GM19238 (cell line): ENCODE measurements around the gene NRL.

Experiments
- DNase-seq: peaks from one replicate; pipeline ENCODE4 v3.0.0; 2011; ENCODE audit warnings: low spot score; ENCODE audit not compliant: insufficient read length

NRL gene

GRCh38 chr14:24144451-24144850 is 29.7 kb upstream of the NRL start:
- no peak for DNase-seq

GRCh38 chr14:24143511-24143910 is 28.8 kb upstream of the NRL start:
- no peak for DNase-seq

GRCh38 chr14:24141097-24141880 is 26.5 kb upstream of the NRL start, which contains the start of gene EMC9:
TSS of gene EMC9 (minus strand) at chr14:24141591. CDS start at chr14:24141304, 287 bp downstream.
- peak; percentile 96 for DNase-seq

- DNase-seq, result no peak
These were observed 24.7 kb upstream of the NRL start for GRCh38 chr14:24139272-24139934.

GRCh38 chr14:24138396-24139271 is 23.9 kb upstream of the NRL start:
- no peak for DNase-seq

- no peak for DNase-seq
These were observed 23.0 kb upstream of the NRL start for GRCh38 chr14:24137529-24138395.

- no peak for DNase-seq
These were observed 22.2 kb upstream of the NRL start for GRCh38 chr14:24136684-24137528.

- peak; percentile 91 for DNase-seq
These were observed 21.3 kb upstream of the NRL start, which contains the start of gene PSME1 for GRCh38 chr14:24135834-24136683. TSS of gene PSME1 (plus strand) at chr14:24136194. CDS start at chr14:24136263, 69 bp downstream.

GRCh38 chr14:24135584-24135833 is 20.8 kb upstream of the NRL start:
- DNase-seq, result no peak

- DNase-seq, result no peak
These were observed 19.0 kb upstream of the NRL start for GRCh38 chr14:24133735-24134134.

GRCh38 chr14:24132976-24133375 is 18.2 kb upstream of the NRL start:
- DNase-seq, result no peak

GRCh38 chr14:24132061-24132685 is 17.4 kb upstream of the NRL start:
- no peak for DNase-seq

- no peak for DNase-seq
These were observed 16.8 kb upstream of the NRL start for GRCh38 chr14:24131549-24131966.

GRCh38 chr14:24130717-24131548 is 16.2 kb upstream of the NRL start:
- DNase-seq, result no peak

GRCh38 chr14:24130380-24130716 is 15.6 kb upstream of the NRL start, which contains the start of gene FITM1:
TSS of gene FITM1 (plus strand) at chr14:24130659. CDS start at chr14:24131564, 905 bp downstream.
- no peak for DNase-seq

GRCh38 chr14:24129410-24129998 is 14.8 kb upstream of the NRL start:
- no peak for DNase-seq

GRCh38 chr14:24127673-24128072 is 12.9 kb upstream of the NRL start:
- DNase-seq, result no peak
